ENCODE data around the gene ANKS1B. TPM values are rescaled to one million over a fixed set of nuclear protein-coding genes. Genes with fewer than 3 reads are reported as not detected.

The ANKS1B gene
- total RNA-seq, 1 experiment from 2014 or later: 18.8 TPM

DNA sequence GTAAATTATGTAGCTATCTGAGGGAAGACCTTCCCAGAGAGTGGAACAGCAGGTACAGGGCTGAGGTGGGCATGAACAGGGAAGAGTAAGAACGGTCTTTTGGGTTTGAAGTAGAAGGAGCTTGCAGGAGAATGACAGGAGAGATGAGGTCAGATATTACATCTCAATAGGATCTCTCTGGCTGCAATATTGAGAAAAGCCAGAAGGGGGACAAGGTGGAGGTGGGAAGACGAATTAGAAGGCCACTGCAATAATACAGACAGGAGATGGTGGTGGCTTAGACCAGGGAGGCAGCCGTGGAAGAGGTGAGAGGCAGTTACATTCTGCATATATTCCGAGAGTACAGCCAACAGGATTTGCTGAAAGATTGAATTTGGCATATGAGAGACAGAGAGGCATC lies 1029.5 kb downstream of the ANKS1B start:
- peak; percentile 61 for DNase-seq (ENCODE audit: unreplicated experiment)
- H3K27ac Mint-ChIP-seq (ENCODE audit: low read depth, unreplicated experiment): no peak overlapping the region
- no TSS peak for BruUV-seq (replicated peaks)
- ChIA-PET CTCF (interaction anchor here (0.6 to 3.6 kb wide), 9 partner anchors 9 to 1420 kb away, joined by 3 to 29 read pairs (median 3); no protein-coding TSS in a partner anchor), POLR2A (no interaction called here)
- peaks cover 4% of the 10 kb centered on the region for H3K36me3 Mint-ChIP-seq (ENCODE audit: insufficient read depth, unreplicated experiment)
- H3K27me3 Mint-ChIP-seq (ENCODE audit: insufficient read depth, unreplicated experiment): no peaks in the 10 kb centered on the region
- H3K9me3 Mint-ChIP-seq (ENCODE audit: unreplicated experiment): peaks cover 6% of the 10 kb centered on the region
- intact Hi-C loops (cut with micrococcal nuclease): loop anchor here (1.0 kb wide), 1 partner anchor 43 kb away; no protein-coding TSS in a partner anchor
- peak; percentile 55 for TF ChIP-seq CTCF (IDR thresholded peaks at IDR 0.05; ENCODE audit: unreplicated experiment)
- H3K4me1 Mint-ChIP-seq (ENCODE audit: insufficient read depth, unreplicated experiment): no peaks in the 10 kb centered on the region
- H3K4me3 Mint-ChIP-seq (ENCODE audit: unreplicated experiment): no peak overlapping the region

- intact Hi-C loops (cut with micrococcal nuclease): no loop called here
- ChIA-PET POLR2A (no interaction called here), CTCF (interaction anchor here (0.6 to 1.5 kb wide), 8 partner anchors 14 to 1421 kb away, joined by 3 to 6 read pairs (median 4); no protein-coding TSS in a partner anchor)
- Mint-ChIP-seq H3K4me1 (ENCODE audit: insufficient read depth, unreplicated experiment) (no peaks in the 10 kb centered on the region), H3K4me3 (ENCODE audit: unreplicated experiment) (no peak overlapping the region), H3K36me3 (ENCODE audit: insufficient read depth, unreplicated experiment) (peaks cover 4% of the 10 kb centered on the region), H3K27me3 (ENCODE audit: insufficient read depth, unreplicated experiment) (no peaks in the 10 kb centered on the region), H3K9me3 (ENCODE audit: unreplicated experiment) (no peaks in the 10 kb centered on the region), H3K27ac (ENCODE audit: low read depth, unreplicated experiment) (no peak overlapping the region)
- DNase-seq (ENCODE audit: unreplicated experiment): no peak
- TF ChIP-seq CTCF (IDR thresholded peaks at IDR 0.05; ENCODE audit: unreplicated experiment): no peak
- BruUV-seq (replicated peaks): no TSS peak
Observed at GRCh38 chr12:98954506-98954905, 1030.2 kb downstream of the ANKS1B start.

DNA sequence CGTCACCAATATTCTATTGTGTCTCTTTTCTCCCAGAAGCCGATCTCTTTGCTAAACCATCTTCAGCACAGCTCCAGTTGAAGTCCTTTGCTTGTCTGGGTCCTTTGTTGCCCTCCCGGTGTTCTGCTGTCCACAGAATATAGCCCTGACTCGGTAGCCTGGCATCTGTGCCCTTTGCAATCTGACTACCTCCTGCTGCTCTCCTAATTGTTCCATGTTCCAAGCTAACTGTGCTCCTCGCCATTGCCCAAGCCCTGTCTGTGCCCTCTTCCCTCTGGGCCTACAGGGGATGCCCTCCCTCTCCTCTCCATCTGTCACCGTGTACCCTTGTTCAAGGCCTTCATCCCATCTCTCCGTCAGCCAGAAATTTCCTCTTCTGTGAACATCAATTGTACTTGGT lies 1033.3 kb downstream of the ANKS1B start:
- ChIA-PET POLR2A (no interaction called here), CTCF (interaction anchor here (0.6 to 0.7 kb wide), 2 partner anchors 177 to 1368 kb away, joined by 3 to 4 read pairs; no protein-coding TSS in a partner anchor)
- no TSS peak for BruUV-seq (replicated peaks)
- intact Hi-C loops (cut with micrococcal nuclease): no loop called here
- H3K27me3 Mint-ChIP-seq (ENCODE audit: insufficient read depth, unreplicated experiment): no peaks in the 10 kb centered on the region
- H3K27ac Mint-ChIP-seq (ENCODE audit: low read depth, unreplicated experiment): no peak overlapping the region
- H3K36me3 Mint-ChIP-seq (ENCODE audit: insufficient read depth, unreplicated experiment): peaks cover 4% of the 10 kb centered on the region
- H3K4me3 Mint-ChIP-seq (ENCODE audit: unreplicated experiment): no peak overlapping the region
- H3K4me1 Mint-ChIP-seq (ENCODE audit: insufficient read depth, unreplicated experiment): no peaks in the 10 kb centered on the region
- no peak for TF ChIP-seq CTCF (IDR thresholded peaks at IDR 0.05; ENCODE audit: unreplicated experiment)
- H3K9me3 Mint-ChIP-seq (ENCODE audit: unreplicated experiment): no peaks in the 10 kb centered on the region
- no peak for DNase-seq (ENCODE audit: unreplicated experiment)

- BruUV-seq (replicated peaks): no TSS peak
- intact Hi-C loops (cut with micrococcal nuclease): no loop called here
- no peak overlapping the region for H3K27ac Mint-ChIP-seq (ENCODE audit: low read depth, unreplicated experiment)
Observed at GRCh38 chr12:98948343-98948949, 1036.3 kb downstream of the ANKS1B start.

More at GRCh38 chr12:98948343-98948949, 1036.3 kb downstream of the ANKS1B start:
- no peaks in the 10 kb centered on the region for H3K4me1 Mint-ChIP-seq (ENCODE audit: insufficient read depth, unreplicated experiment)
- no peaks in the 10 kb centered on the region for H3K9me3 Mint-ChIP-seq (ENCODE audit: unreplicated experiment)
- POLR2A ChIA-PET: no interaction called here
- no peak for DNase-seq (ENCODE audit: unreplicated experiment)
- H3K27me3 Mint-ChIP-seq (ENCODE audit: insufficient read depth, unreplicated experiment): no peaks in the 10 kb centered on the region
- no peak overlapping the region for H3K4me3 Mint-ChIP-seq (ENCODE audit: unreplicated experiment)
- CTCF ChIA-PET: interaction anchor here (0.6 to 1.3 kb wide), 4 partner anchors 11 to 1120 kb away, joined by 3 to 4 read pairs (median 4); no protein-coding TSS in a partner anchor
- TF ChIP-seq CTCF (IDR thresholded peaks at IDR 0.05; ENCODE audit: unreplicated experiment): no peak
- H3K36me3 Mint-ChIP-seq (ENCODE audit: insufficient read depth, unreplicated experiment): peaks cover 4% of the 10 kb centered on the region

Data from MCF 10A (cell line).